ENCODE data around the gene ARHGEF37. TPM values are rescaled to one million over a fixed set of nuclear protein-coding genes. Genes with fewer than 3 reads are reported as not detected.

ARHGEF37 gene
- total and polyA plus RNA-seq, 9 of the 15 experiments (the other 6 are each of a cell fraction or from before 2014, with no cell fraction given) = 0.01 to 0.27 (median 0.05) TPM

- no peak overlapping the region for H3K4me2 ChIP-seq (ENCODE audit: insufficient read depth, low read length)
- no peaks in the 10 kb centered on the region for H3K36me3 ChIP-seq (ENCODE audit: control insufficient read depth, insufficient read depth, low read length)
- ATAC-seq = no peak
- no peak overlapping the region for H3K9ac ChIP-seq (ENCODE audit: insufficient read depth in 1 of 2, low read depth in 2 of 2, low read length in 2 of 2)
- CTCF ChIA-PET (ENCODE audit: low intra/inter-chr PET ratio) = no interaction called here
- no peak for FAIRE-seq
- POLR2A ChIA-PET = interaction anchor here (0.6 kb wide), 1 partner anchor 146 kb away, joined by 3 read pairs; no protein-coding TSS in a partner anchor
- no peaks in the 10 kb centered on the region for H3K79me2 ChIP-seq (ENCODE audit: control insufficient read depth, insufficient read depth, low read length)
- H3K9me1 ChIP-seq (ENCODE audit: control insufficient read depth, insufficient read depth, low read length) = no peaks in the 10 kb centered on the region
- intact Hi-C loops (cut with micrococcal nuclease) (no loop called here), in situ Hi-C loops (cut with MboI) (no loop called here)
- H3K27me3 ChIP-seq (ENCODE audit: control insufficient read depth in 2 of 2, insufficient read depth in 2 of 2, low read length in 2 of 2) = no peaks in the 10 kb centered on the region
- peaks cover 14 to 15% of the 10 kb centered on the region in 2 experiments; a peak in 3 of 5 replicates for H3K4me1 ChIP-seq (replicated peaks in 1 of 2; ENCODE audit: control insufficient read depth in 2 of 2, insufficient read depth in 2 of 2, low read length in 2 of 2)
- no peaks in the 10 kb centered on the region for H3K9me3 ChIP-seq (replicated peaks; ENCODE audit: control insufficient read depth, insufficient read depth, low read depth, low read length)
- BruUV-seq (replicated peaks) = no TSS peak
- DNase-seq (ENCODE audit: extremely low read depth in 1 of 4, low spot score in 3 of 4) = no peak
- no peak overlapping the region for H3K27ac ChIP-seq (ENCODE audit: extremely low read depth, low read depth, low read length)
- no peak overlapping the region for H2AFZ ChIP-seq (ENCODE audit: low read depth, low read length)
- WGBS (ENCODE audit: insufficient coverage, low coverage, missing lambda C conversion rate) = 58% methylated on average over 3 of the region's 4 CpGs
- H4K20me1 ChIP-seq (replicated peaks; ENCODE audit: control insufficient read depth, insufficient read depth, low read length) = no peaks in the 10 kb centered on the region
- no peak overlapping the region for H3K4me3 ChIP-seq
- TF ChIP-seq ZBED1 (IDR thresholded peaks at IDR 0.05) (no peak), ZNF592 (IDR thresholded peaks at IDR 0.05) (no peak), ZNF184 (CRISPR knock-in tag; IDR thresholded peaks at IDR 0.05) (no peak), ZNF639 (CRISPR knock-in tag; conservative IDR thresholded peaks at IDR 0.05 in 1 of 2, IDR thresholded peaks at IDR 0.05 in 1 of 2) (no peak), ZNF174 (CRISPR knock-in tag; IDR thresholded peaks at IDR 0.05) (no peak), SMARCA5 (IDR thresholded peaks at IDR 0.05) (peak; percentile 58; the same call in 1 of the 2 replicates), HDAC2 (IDR thresholded peaks at IDR 0.05) (peak; percentile 77; the same call in 1 of the 2 replicates), MECOM (CRISPR knock-in tag; IDR thresholded peaks at IDR 0.05) (no peak), CBX3 (IDR thresholded peaks at IDR 0.05; ENCODE audit: borderline replicate concordance in 1 of 2, low read length in 2 of 2) (peak in 1 of 2 experiments; percentile 30; a peak in 1 of 3 replicates), RBM25 (IDR thresholded peaks at IDR 0.05; ENCODE audit: low read depth, low read length, severe bottlenecking) (peak; percentile 90), CEBPZ (IDR thresholded peaks at IDR 0.05; ENCODE audit: borderline replicate concordance, low read depth, low read length) (no peak), CBX1 (IDR thresholded peaks at IDR 0.05; ENCODE audit: low read depth) (0 out of 2 replicates have a peak, but pooled peaks have one; percentile 39)
These were observed 63.3 kb downstream of the ARHGEF37 start for GRCh38 chr5:149644629-149645028.

All from K562 (cell line).